Kidney epithelial cell (primary cell): ENCODE measurements around the gene CCDC169. TPM values are rescaled to one million over a fixed set of nuclear protein-coding genes. Genes with fewer than 3 reads are reported as not detected.
"Not testable (repeated sequence)": the region's sequence is repeated elsewhere in the genome, so short reads cannot be mapped to it uniquely, and the experiment has no call there.

Experiments used
- DNase-seq: peaks from one replicate; pipeline ENCODE4 v3.0.0-alpha.2; 2010; ENCODE audit warnings: low read depth
- H3K27me3 ChIP-seq: 2 replicates; pipeline ENCODE4 v1.6.0; 2011; ENCODE audit warnings: low read length; ENCODE audit not compliant: control insufficient read depth, insufficient read depth
- H3K36me3 ChIP-seq: 2 replicates; pipeline ENCODE4 v1.5.1; 2011; ENCODE audit warnings: low read length; ENCODE audit not compliant: control insufficient read depth, insufficient read depth
- H3K4me3 ChIP-seq: 2 replicates; pipeline ENCODE4 v1.5.1; 2011; ENCODE audit warnings: low read depth, mild to moderate bottlenecking, control low read depth, low read length
- CTCF ChIP-seq: IDR thresholded peaks from 2 replicates; pipeline ENCODE4 v1.5.1; 2011; ENCODE audit warnings: mild to moderate bottlenecking, moderate library complexity, low read length, control low read depth, inconsistent platforms; ENCODE audit not compliant: insufficient read depth, poor library complexity, severe bottlenecking
- total RNA-seq: library from RNA; depleted of rRNA; stranded (reverse); fragments of >200 nt; gene quantifications from 2 replicates; pipeline ENCODE4 v1.2.3, GENCODE V29; 2015

CCDC169 gene
- total RNA-seq, 1 donor from 2014 or later = 3.8 TPM

DNA sequence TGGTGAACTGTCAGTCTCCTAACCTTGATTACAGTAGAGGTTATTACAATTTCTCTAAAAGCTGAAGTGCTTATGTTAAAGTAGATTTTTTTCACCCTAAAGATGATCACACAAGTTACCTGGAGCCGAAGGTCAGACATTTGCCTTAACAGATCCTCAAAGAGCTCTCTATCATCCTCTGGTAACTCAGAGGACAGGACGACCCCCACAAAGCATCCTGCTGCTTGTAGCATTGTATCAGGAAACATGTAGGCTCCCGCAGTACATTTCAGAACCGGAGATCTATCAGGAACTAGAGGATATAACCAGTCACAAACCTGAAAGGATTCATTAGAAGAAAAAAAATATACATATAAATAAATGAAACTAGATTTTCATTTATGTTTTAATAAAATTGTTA lies 33.7 kb upstream of the CCDC169 start:
- TF ChIP-seq CTCF = no peak

GRCh38 chr13:36329361-36329760 lies 31.7 kb upstream of the CCDC169 start:
- no peak for DNase-seq
- Histone ChIP-seq H3K36me3 (peaks cover 1% of the 10 kb centered on the region), H3K4me3 (no peak overlapping the region), H3K27me3 (no peaks in the 10 kb centered on the region)
- TF ChIP-seq CTCF = no peak

More for the DNA sequence above, 33.7 kb upstream of the CCDC169 start:
- Histone ChIP-seq H3K27me3 (no peaks in the 10 kb centered on the region), H3K36me3 (peaks cover 1% of the 10 kb centered on the region), H3K4me3 (no peak overlapping the region)
- no peak for DNase-seq

DNA sequence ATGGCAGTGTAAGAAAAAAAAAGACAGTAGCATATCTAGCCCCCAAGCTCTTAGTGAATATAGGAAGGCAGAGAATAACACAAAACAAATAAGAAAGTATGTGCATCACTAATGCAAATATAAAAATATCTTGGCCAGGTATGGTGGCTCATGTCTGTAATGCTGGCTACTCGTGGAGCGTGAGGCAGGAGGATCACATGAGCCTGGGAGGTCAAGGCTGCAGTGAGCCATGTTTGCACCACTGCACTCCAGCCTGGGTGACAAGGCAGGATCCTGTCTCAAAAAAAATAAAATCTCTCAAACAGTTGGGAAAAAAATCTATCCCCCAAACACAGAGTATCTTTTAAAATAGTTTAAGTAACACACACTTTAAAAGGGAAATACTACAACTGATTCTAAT lies 31.2 kb upstream of the CCDC169 start:
- H3K36me3 ChIP-seq = peaks cover 1% of the 10 kb centered on the region
- TF ChIP-seq CTCF = no peak
- no peak for DNase-seq
- no peak overlapping the region for H3K4me3 ChIP-seq
- no peaks in the 10 kb centered on the region for H3K27me3 ChIP-seq

GRCh38 chr13:36325912-36326311 lies 28.3 kb upstream of the CCDC169 start:
- no peak overlapping the region for H3K4me3 ChIP-seq
- DNase-seq = no peak
- no peak for TF ChIP-seq CTCF
- no peaks in the 10 kb centered on the region for H3K27me3 ChIP-seq
- H3K36me3 ChIP-seq = peaks cover 1% of the 10 kb centered on the region

DNA sequence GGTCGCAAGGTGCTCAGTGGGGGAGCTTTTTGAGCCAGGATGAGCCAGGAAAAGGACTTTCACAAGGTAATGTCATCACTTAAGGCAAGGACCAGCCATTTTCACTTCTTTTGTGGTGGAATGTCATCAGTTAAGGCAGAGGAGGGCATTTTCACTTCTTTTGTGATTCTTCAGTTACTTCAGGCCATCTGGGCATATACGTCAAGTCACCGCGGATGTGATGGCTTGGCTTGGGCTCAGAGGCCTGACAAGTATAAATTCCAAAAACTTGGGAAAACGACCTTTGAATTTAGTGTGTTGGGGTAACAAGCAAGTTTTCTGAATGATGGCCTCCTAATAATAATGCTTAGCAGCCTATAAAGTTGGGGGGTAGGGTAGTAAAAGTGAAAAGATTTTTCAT lies 27.3 kb upstream of the CCDC169 start:
- not testable (repeated sequence) for H3K4me3 ChIP-seq, H3K27me3 ChIP-seq, DNase-seq, H3K36me3 ChIP-seq

- DNase-seq = no peak
- Histone ChIP-seq H3K4me3 (no peak overlapping the region), H3K36me3 (peaks cover 1% of the 10 kb centered on the region), H3K27me3 (no peaks in the 10 kb centered on the region)
- TF ChIP-seq CTCF = no peak
Measured at GRCh38 chr13:36323951-36324566, 26.4 kb upstream of the CCDC169 start.
